WTC11 (cell line): Measurements from ENCODE around the gene TUBGCP4.

Experiments used
- ATF2 ChIP-seq: sonication (generic); formaldehyde crosslinking; IDR thresholded peaks from 2 replicates; pipeline ENCODE4 v1.8.1; 2022; ENCODE audit warnings: low read depth, missing genetic modification reagents, borderline replicate concordance
- CTCF ChIP-seq: fragments of 200-600 bp; IDR thresholded peaks from 2 replicates; pipeline ENCODE4 v1.8.0; 2022; ENCODE audit warnings: antibody characterized with exemption
- MXD4 ChIP-seq: fragments of 250-450 bp; sonication (Bioruptor Pico); IDR thresholded peaks from 2 replicates; pipeline ENCODE4 v1.8.0; 2021; ENCODE audit warnings: mild to moderate bottlenecking, moderate library complexity, borderline replicate concordance
- NFYB ChIP-seq: sonication (generic); formaldehyde crosslinking; conservative IDR thresholded peaks from 2 replicates; pipeline ENCODE4 v1.8.0; 2022; ENCODE audit warnings: low read depth, missing genetic modification reagents

- TF ChIP-seq ATF2 (CRISPR knock-in tag) (no peak), CTCF (no peak), NFYB (no peak), MXD4 (no peak)
Observed at GRCh38 chr15:43406808-43407207, 35.9 kb downstream of the TUBGCP4 start.
